ENCODE results near the gene PRDM16. TPM values are rescaled to one million over a fixed set of nuclear protein-coding genes. Genes with fewer than 3 reads are reported as not detected.

The PRDM16 gene
- total and polyA plus RNA-seq, 2 of the 8 experiments (the other 6 are each of a cell fraction or from before 2014, with no cell fraction given): 0.39 to 0.43 TPM

DNA sequence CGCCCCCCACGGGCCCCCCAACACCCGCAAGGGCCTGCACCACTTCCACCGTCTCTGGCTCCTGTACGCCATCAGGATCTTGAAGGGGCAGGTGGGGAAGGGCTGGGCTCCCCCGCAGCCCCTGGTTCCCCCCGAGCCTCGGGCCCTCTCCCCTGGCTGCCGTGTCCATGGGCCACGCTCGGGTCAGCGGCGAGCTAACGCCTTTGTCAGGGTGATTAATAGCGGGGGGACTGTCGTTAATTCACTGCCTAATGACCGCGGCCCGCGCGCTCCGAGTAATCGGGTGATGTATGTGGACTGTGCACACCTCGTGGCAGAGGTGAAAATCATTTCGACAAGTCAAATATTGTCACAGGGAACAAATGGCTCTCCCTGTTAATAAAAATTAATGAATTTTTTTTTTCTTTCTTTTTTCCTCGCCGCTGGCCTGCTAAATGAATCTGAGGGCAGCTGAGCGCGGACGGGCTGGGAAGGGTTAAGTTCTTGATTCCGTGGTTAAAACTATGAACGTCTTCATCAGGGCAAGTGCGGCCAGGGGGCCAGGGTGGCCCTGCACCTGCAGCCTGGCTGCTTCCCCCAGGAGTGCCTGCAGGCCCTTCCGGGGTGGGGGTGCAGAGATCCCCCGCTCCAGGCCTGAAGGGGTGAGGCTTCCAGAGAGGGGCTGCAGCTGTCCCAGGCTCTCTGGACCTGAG is 100.8 kb downstream of the PRDM16 start (continued):
- TF ChIP-seq CEBPB (IDR thresholded peaks at IDR 0.05; ENCODE audit: low read depth, low read length) (no peak), RBBP5 (IDR thresholded peaks at IDR 0.05; ENCODE audit: borderline replicate concordance, low read depth, low read length) (no peak)

Measured in H1 (cell line).